GM13976 (cell line): ENCODE measurements around the gene TACC2.

Source experiments
- DNase-seq: peaks from one replicate; pipeline ENCODE4 v3.0.0; 2012; ENCODE audit warnings: low spot score
- CTCF ChIP-seq: IDR thresholded peaks from 2 replicates; pipeline ENCODE4 v1.5.1; 2012; ENCODE audit warnings: borderline replicate concordance, mild to moderate bottlenecking; ENCODE audit not compliant: insufficient read depth; ENCODE audit errors: extremely low read depth, missing control alignments, control extremely low read depth
- in situ Hi-C: fragments of 300-500 bp; cut with MboI; formaldehyde crosslinking; loops from one replicate; pipeline ENCODE4 v1.12.0; 2022; ENCODE audit warnings: low sequenced_read_pairs, mixed read lengths, inconsistent platforms; ENCODE audit not compliant: unreplicated experiment

Gene TACC2

DNA sequence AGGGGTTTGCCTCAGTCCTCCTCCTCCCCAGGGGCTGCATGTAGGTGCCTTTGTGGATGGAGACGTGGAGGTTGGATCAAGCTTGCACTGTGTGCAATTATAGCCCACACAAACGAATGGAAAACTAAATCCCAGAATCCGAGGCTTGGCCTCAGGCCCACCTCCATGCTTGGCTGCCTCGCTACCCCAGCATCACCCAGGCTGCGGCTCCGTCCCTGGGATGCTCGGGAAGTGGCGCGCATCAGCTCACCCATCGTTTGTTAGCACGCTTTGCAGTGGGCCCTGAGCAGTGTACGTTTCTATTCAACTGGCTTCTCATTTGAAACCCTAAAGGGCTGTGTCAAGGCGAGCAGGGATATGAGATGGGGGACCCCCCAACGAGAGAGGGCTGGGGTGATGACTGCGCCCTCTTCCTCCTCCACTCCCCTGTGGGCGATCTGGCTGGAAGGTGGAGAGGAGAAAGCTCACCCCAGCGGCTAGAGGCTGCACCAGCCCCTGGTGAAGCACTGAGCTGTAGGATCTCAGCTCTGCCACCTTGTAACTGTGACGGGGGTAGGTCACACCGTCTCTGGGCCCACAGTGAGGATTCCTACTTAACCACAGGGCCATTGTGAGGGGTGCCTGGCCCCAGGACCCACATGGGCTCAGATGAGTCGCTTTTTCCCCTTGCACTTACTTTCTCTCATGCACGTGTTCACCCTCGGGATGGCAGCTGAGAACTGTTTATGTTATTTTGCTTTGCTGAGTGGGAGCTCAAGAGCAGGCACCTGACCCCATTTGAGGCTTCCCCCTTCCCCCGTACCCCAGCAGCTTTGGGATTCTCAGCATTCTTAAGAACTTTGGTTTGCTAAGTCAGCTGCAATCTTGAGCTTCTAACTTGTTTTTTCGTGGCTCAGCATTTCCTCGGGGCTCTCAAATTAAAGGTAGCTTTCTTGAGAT, 269.4 kb downstream of the TACC2 start:
- in situ Hi-C loops: no loop called here
- DNase-seq: no peak

DNA sequence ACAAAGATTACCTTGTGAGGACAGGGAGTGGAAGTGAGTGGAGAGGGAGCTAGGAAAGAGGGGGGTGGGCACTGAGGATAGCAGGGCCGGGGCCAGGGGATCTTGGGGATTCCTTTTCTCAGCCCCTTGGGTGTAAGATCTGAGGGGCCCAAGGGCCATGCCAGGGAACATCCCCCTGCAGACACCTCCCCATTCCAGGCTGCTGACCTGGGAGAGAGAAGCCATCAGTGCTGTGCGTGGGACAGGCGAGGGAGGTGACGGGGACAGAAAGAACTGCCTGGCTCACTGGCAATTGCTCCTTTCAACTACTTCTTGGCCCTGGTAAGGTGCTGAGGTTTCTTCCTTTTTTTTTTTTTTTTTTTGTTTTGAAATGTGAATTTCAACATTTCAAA, 270.1 kb downstream of the TACC2 start:
- no peak for DNase-seq
- in situ Hi-C loops: no loop called here

More for the DNA sequence above, 269.4 kb downstream of the TACC2 start:
- TF ChIP-seq CTCF: no peak

GRCh38 chr10:122261584-122261983, 272.6 kb downstream of the TACC2 start:
- DNase-seq: no peak
- in situ Hi-C loops: no loop called here
- no peak for TF ChIP-seq CTCF

More for the DNA sequence above, 270.1 kb downstream of the TACC2 start:
- TF ChIP-seq CTCF: no peak

DNA sequence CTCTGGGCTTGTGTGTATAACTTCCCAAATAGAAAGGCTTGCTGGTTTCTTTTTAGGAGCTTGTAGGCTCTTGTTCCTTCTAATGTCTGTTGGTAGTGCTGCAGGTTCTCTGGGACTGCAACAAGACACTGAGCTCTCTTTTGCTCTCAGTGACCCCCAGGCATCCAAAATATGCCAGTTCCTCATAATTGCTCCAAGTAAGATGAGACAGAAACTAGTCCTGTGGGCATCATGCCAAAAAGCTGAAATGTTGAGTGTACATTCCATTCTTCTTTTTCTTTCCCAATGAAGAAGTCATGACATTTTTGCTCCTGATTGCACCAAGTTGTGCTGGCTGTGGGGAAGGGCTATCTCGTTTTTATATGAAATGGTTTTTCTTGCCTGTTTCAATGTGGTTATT, 275.0 kb downstream of the TACC2 start:
- no peak for TF ChIP-seq CTCF
- DNase-seq: no peak
- in situ Hi-C loops: no loop called here

GRCh38 chr10:122264436-122264835, 275.5 kb downstream of the TACC2 start:
- TF ChIP-seq CTCF: no peak
- in situ Hi-C loops: no loop called here
- DNase-seq: no peak

GRCh38 chr10:122264931-122265330, 276.0 kb downstream of the TACC2 start:
- no peak for DNase-seq
- in situ Hi-C loops: no loop called here
- TF ChIP-seq CTCF: no peak
